ENCODE results near the gene FAM20C.
"Not testable (repeated sequence)": the region's sequence is repeated elsewhere in the genome, so short reads cannot be mapped to it uniquely, and the experiment has no call there.

The FAM20C gene

GRCh38 chr7:237385-237784, 45.0 kb downstream of the FAM20C start:
- Histone ChIP-seq H3K36me3 (no peaks in the 10 kb centered on the region), H3K27me3 (peaks cover 14% of the 10 kb centered on the region), H3K27ac (no peak overlapping the region), H3K4me3 (ENCODE audit: low read depth in 1 of 2, low read length in 1 of 2) (no peak overlapping the region), H3K9me3 (no peaks in the 10 kb centered on the region), H3K4me1 (ENCODE audit: control insufficient read depth in 1 of 2, insufficient read depth in 1 of 2, low read depth in 1 of 2, low read length in 1 of 2) (no peaks in the 10 kb centered on the region)
- TF ChIP-seq CTCF (IDR thresholded peaks at IDR 0.05): no peak

- Histone ChIP-seq H3K9me3 (no peaks in the 10 kb centered on the region), H3K4me1 (ENCODE audit: control insufficient read depth in 1 of 2, insufficient read depth in 1 of 2, low read depth in 1 of 2, low read length in 1 of 2) (no peaks in the 10 kb centered on the region), H3K27ac (no peak overlapping the region), H3K4me3 (ENCODE audit: low read depth in 1 of 2, low read length in 1 of 2) (no peak overlapping the region), H3K27me3 (peaks cover 14% of the 10 kb centered on the region), H3K36me3 (no peaks in the 10 kb centered on the region)
- TF ChIP-seq CTCF (IDR thresholded peaks at IDR 0.05): no peak
Observed at GRCh38 chr7:240146-240676, 47.8 kb downstream of the FAM20C start.

- Histone ChIP-seq H3K36me3 (no peaks in the 10 kb centered on the region), H3K4me3 (ENCODE audit: low read depth in 1 of 2, low read length in 1 of 2) (no peak overlapping the region), H3K27ac (no peak overlapping the region), H3K27me3 (peaks cover 14% of the 10 kb centered on the region), H3K9me3 (no peaks in the 10 kb centered on the region), H3K4me1 (ENCODE audit: control insufficient read depth in 1 of 2, insufficient read depth in 1 of 2, low read depth in 1 of 2, low read length in 1 of 2) (no peaks in the 10 kb centered on the region)
- TF ChIP-seq CTCF (IDR thresholded peaks at IDR 0.05): no peak
Observed at GRCh38 chr7:240887-241421, 48.6 kb downstream of the FAM20C start.

GRCh38 chr7:241513-241912, 49.1 kb downstream of the FAM20C start:
- H3K27me3 ChIP-seq: peaks cover 14% of the 10 kb centered on the region
- TF ChIP-seq CTCF (IDR thresholded peaks at IDR 0.05): no peak
- no peak overlapping the region for H3K4me3 ChIP-seq (ENCODE audit: low read depth in 1 of 2, low read length in 1 of 2)
- H3K4me1 ChIP-seq (ENCODE audit: control insufficient read depth in 1 of 2, insufficient read depth in 1 of 2, low read depth in 1 of 2, low read length in 1 of 2): no peaks in the 10 kb centered on the region
- no peaks in the 10 kb centered on the region for H3K9me3 ChIP-seq
- H3K36me3 ChIP-seq: no peaks in the 10 kb centered on the region
- no peak overlapping the region for H3K27ac ChIP-seq

- H3K4me3 ChIP-seq (ENCODE audit: low read depth in 1 of 2, low read length in 1 of 2); H3K9me3 ChIP-seq; H3K27ac ChIP-seq; H3K36me3 ChIP-seq; H3K4me1 ChIP-seq (ENCODE audit: control insufficient read depth in 1 of 2, insufficient read depth in 1 of 2, low read depth in 1 of 2, low read length in 1 of 2): not testable (repeated sequence)
- peaks cover 14% of the 10 kb centered on the region for H3K27me3 ChIP-seq
Observed at GRCh38 chr7:242826-243579, 50.6 kb downstream of the FAM20C start.

GRCh38 chr7:243580-243978, 51.2 kb downstream of the FAM20C start:
- not testable (repeated sequence) for H3K9me3 ChIP-seq; H3K4me1 ChIP-seq (ENCODE audit: control insufficient read depth in 1 of 2, insufficient read depth in 1 of 2, low read depth in 1 of 2, low read length in 1 of 2); H3K27ac ChIP-seq; H3K36me3 ChIP-seq; H3K4me3 ChIP-seq (ENCODE audit: low read depth in 1 of 2, low read length in 1 of 2)
- H3K27me3 ChIP-seq: peaks cover 14% of the 10 kb centered on the region
